ENCODE results near the gene PEX11G. TPM values are rescaled to one million over a fixed set of nuclear protein-coding genes. Genes with fewer than 3 reads are reported as not detected.

PEX11G gene
- total RNA-seq = 1.6 and 4.0 TPM in 2 replicates

DNA sequence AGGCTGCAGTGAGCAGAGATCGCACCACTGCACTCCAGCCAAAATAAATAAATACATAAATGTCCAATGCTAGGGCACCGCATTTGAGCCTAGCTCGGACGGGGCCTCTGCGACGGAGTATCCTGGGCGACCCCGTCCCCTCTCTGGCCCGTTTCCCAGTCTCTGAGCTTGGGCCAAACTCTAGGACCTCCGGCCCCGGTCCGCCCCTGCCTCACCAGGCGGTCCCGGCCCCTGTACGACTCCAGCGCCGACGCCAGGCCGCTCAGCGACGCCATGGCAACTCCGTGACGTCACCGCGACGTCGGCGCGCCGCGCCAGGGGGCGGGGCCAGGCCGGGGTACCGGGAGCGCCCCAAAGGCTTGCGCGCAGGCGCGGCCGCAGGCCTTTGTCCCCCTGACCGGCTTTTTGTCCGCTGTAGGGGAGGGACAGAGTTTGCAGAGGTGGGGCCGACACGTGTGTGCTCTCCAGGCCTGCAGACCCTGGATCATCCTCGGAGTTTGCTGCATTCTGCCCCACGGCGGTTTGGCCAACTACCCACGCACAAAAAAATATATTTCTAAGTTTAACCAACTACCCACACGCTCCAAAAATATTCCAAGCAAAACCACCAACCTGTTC, at the start of gene PEX11G:
Gene PEX11G (minus strand): TSS at position 300 of the 618 bp plus-strand sequence. CDS start 25 bp downstream, at position 275.

DNA sequence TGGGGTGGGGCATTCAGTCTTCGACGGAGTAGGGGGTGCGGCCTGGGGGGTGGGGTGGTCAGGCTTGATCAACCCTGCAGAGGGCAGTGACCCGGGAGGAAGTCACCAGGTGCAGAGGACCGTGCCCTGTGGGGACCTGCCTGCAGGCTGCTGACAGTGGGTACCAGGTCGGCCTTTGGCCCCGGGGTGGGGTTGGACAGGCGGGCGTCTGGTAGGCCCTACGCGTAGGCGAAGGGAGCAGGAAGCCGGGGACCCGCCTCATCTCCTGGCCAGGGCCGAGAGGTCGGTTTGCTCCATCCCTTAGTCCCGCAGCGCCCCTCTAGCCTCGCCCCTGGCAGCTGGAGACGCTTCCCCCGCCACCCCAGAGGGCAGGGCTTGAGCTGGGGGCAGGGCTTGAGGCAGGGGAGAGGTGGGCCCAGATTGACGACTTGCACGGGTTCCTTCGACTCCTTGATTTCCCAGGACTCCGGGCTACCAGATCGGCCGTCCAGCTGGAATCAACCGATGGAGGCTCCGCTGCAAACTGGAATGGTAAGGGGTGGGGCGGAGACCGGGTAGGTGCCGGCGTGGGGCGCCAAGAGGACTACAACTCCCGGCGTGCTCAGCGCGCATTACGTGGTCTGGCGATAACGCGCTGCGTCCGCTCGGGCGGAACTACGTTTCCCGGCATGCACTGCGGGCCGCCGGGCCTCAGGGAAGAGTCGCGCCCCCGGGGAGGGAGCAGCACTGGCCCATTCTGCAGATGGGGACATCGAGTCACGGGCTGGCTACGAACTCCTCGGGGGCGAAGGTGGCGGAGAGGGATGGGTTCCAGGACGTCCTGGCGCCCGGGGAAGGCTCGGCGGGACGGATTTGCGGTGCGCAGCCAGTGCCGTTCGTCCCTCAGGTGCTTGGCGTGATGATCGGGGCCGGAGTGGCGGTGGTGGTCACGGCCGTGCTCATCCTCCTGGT, 46.5 kb upstream of the PEX11G start, which contains the start of gene PNPLA6:
Gene PNPLA6 (plus strand): TSS at position 671 of the 951 bp plus-strand sequence. CDS start 72 bp downstream, at position 743.

DNA sequence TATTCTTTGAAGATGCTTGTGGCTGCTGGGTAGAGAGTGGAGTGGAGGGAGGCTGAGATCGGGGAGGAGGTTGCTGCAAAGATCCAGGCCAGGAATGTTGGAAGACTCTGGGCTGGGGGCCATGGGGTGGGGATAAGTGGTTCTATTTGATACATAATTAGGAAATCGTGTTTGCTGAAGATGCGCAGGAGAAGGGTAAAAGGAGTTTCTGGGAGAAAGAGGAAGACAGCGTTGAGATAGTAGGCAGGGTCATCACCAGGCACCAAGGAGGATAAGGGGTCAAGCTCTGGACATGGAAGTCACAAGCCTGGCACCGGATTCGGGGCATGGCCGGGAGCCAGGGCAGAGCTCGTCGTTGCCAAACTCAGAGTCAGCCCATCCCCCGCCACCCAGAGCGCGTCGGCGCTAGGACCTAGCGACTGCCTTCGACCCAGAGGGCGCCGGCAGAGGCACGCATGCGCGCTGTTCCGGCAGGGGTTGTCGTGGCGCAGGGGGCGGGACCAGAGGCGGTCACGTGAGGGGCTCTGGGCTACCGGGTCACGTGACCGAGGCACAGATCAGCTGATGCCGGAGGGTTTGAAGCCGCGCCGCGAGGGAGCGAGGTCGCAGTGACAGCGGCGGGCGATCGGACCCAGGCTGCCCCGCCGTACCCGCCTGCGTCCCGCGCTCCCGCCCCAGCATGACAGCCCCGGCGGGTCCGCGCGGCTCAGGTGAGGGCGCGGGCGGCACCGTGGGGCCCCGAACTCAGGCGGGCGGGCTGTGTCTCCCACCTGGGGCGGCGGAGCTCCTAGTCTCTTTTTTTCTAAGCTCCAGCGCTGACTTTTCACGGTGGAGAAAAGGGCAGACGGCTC, 33.5 kb upstream of the PEX11G start, which contains the start of gene MCOLN1:
Gene MCOLN1 (plus strand): TSS at position 553 of the 851 bp plus-strand sequence. CDS start 127 bp downstream, at position 680.

DNA sequence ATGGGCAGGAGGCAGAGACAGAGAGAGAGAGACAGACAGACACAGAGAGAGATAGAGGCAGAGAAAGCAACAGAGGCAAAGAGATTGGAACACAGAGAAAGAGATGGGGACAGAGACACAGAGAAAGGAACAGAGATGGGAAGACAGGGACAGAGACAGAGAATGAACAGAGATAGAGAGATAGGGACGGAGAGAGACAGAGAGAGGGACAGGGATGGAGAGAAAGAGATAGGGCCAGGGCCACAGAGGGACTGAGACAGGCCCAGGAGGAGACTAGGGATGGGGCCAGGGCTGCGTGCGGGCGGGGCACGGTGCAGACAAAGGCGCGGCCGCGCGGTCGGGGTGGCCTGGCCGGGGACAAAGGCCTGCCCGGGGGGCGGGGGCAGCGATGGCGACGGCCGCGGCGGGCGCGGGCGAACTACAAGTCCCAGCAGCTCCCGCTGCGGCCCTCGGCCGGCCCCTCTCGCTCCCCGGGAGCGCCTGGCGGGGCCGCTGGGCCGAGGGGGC, 26.9 kb upstream of the PEX11G start, which contains the start of gene ZNF358:
Gene ZNF358 (plus strand): TSS at position 459 of the 507 bp plus-strand sequence. CDS start 3,140 bp downstream, outside the sequence.

Other genes with a start within 250 kb of the PEX11G start
- 17.2 and 28.4 TPM in 2 replicates for gene INSR, start 194.6 kb downstream of the PEX11G start, total RNA-seq
- 25.5 and 32.1 TPM in 2 replicates for gene ARHGEF18, start 140.1 kb downstream of the PEX11G start, total RNA-seq
- gene ZNF358, start 27.1 kb upstream of the PEX11G start, total RNA-seq = 75.0 and 103 TPM in 2 replicates
- gene MCOLN1, start 33.6 kb upstream of the PEX11G start, total RNA-seq = 5.3 and 10.5 TPM in 2 replicates
- 66.0 and 68.0 TPM in 2 replicates for gene PNPLA6, start 46.7 kb upstream of the PEX11G start, total RNA-seq
- gene CAMSAP3, start 106.8 kb upstream of the PEX11G start, total RNA-seq = not detected in 2 replicates
- 27.9 and 35.8 TPM in 2 replicates for gene XAB2, start 140.5 kb upstream of the PEX11G start, total RNA-seq
- gene PET100, start 140.8 kb upstream of the PEX11G start, total RNA-seq = 14.2 and 32.1 TPM in 2 replicates
- gene PCP2, start 144.7 kb upstream of the PEX11G start, total RNA-seq = 0.82 TPM in 1 of 2 replicates, not detected in the other
- 5.0 and 16.7 TPM in 2 replicates for gene STXBP2, start 148.1 kb upstream of the PEX11G start, total RNA-seq
- gene RETN, start 180.0 kb upstream of the PEX11G start, total RNA-seq = not detected in 2 replicates
- gene MCEMP1, start 188.1 kb upstream of the PEX11G start, total RNA-seq = not detected in 2 replicates
- gene TRAPPC5, start 191.8 kb upstream of the PEX11G start, total RNA-seq = 125 and 141 TPM in 2 replicates
- gene FCER2, start 213.1 kb upstream of the PEX11G start, total RNA-seq = not detected in 2 replicates
- gene CLEC4G, start 243.1 kb upstream of the PEX11G start, total RNA-seq = not detected in 2 replicates

Data from pericardium fibroblast (primary cell).